Stimulated activated CD4-positive, alpha-beta T cell treated with anti-CD3 and anti-CD28 coated beads, Interleukin-2, amount 100 ng/mL, for 48 hours (primary cell): ENCODE results near the gene SEMA4A.
"Not testable (repeated sequence)": the region's sequence is repeated elsewhere in the genome, so short reads cannot be mapped to it uniquely, and the experiment has no call there.

Experiments
- DNase-seq, 2 donors: peaks; one replicate each; pipeline ENCODE4 v3.0.0-alpha.2; 2020

SEMA4A gene

GRCh38 chr1:156153362-156153761, at the start of gene SEMA4A:
TSS of gene SEMA4A (plus strand) at chr1:156153585. CDS start at chr1:156154579, 994 bp downstream.
- DNase-seq: no peak

GRCh38 chr1:156104065-156104810, 49.1 kb upstream of the SEMA4A start:
- DNase-seq: no peak

- DNase-seq: no peak
Measured at GRCh38 chr1:156104861-156105832, 48.2 kb upstream of the SEMA4A start.

- DNase-seq: no peak
Measured at GRCh38 chr1:156106624-156107488, 46.5 kb upstream of the SEMA4A start.

GRCh38 chr1:156108057-156108456, 45.3 kb upstream of the SEMA4A start:
- DNase-seq: no peak

GRCh38 chr1:156108664-156109241, 44.6 kb upstream of the SEMA4A start:
- no peak for DNase-seq

- no peak for DNase-seq
Measured at GRCh38 chr1:156110252-156110651, 43.1 kb upstream of the SEMA4A start.

- DNase-seq: no peak
Measured at GRCh38 chr1:156111355-156111962, 41.9 kb upstream of the SEMA4A start.

GRCh38 chr1:156112276-156113137, 40.9 kb upstream of the SEMA4A start:
- no peak for DNase-seq

GRCh38 chr1:156113282-156113950, 40.0 kb upstream of the SEMA4A start:
- DNase-seq: no peak

GRCh38 chr1:156114101-156114918, 39.1 kb upstream of the SEMA4A start, which contains the start of gene LMNA:
TSS of gene LMNA (plus strand) at chr1:156114711. CDS start at chr1:156114919, 208 bp downstream.
- DNase-seq: peak; percentile 70

GRCh38 chr1:156114919-156115513, 38.4 kb upstream of the SEMA4A start:
- DNase-seq: no peak

- no peak for DNase-seq
Measured at GRCh38 chr1:156115514-156116374, 37.6 kb upstream of the SEMA4A start.

GRCh38 chr1:156116731-156117130, 36.7 kb upstream of the SEMA4A start:
- DNase-seq: not testable (repeated sequence)

GRCh38 chr1:156117414-156118176, 35.8 kb upstream of the SEMA4A start:
- DNase-seq: no peak

GRCh38 chr1:156118177-156118868, 35.1 kb upstream of the SEMA4A start:
- no peak for DNase-seq
